IMR-90 (cell line): ENCODE measurements around the gene ZNF567. TPM values are rescaled to one million over a fixed set of nuclear protein-coding genes. Genes with fewer than 3 reads are reported as not detected.

ENCODE experiments used
- ATAC-seq: fragments of 200-7000 bp; cut with Tn5 transposase; 2 replicates; pipeline ENCODE4 v1.9.1; 2020; ENCODE audit warnings: low read depth, mild to moderate bottlenecking, moderate library complexity
- BruUV-seq: library from RNA; stranded (reverse); fragments of 400-500 nt; replicated peaks from 2 replicates; lab custom pipeline; 2021; lab: Mats Ljungman, UMichigan
- CTCF ChIA-PET: fragments of 300-600 bp; formaldehyde crosslinking; extraction: SDS; loops from one replicate; lab custom pipeline; 2021; ENCODE audit warnings: antibody characterized with exemption; lab: Yijun Ruan, JAX
- POLR2A ChIA-PET: fragments of 300-600 bp; sonication (Branson Sonifier 250); formaldehyde crosslinking; loops from one replicate; lab custom pipeline; 2022; ENCODE audit warnings: antibody characterized with exemption; ENCODE audit not compliant: unreplicated experiment; lab: Charles Lee
- DNase-seq: peaks from one replicate; pipeline ENCODE4 v3.0.0; 2013
- H2AFZ ChIP-seq: replicated peaks from 2 replicates; pipeline ENCODE3; 2013; ENCODE audit warnings: low read length, mild to moderate bottlenecking; ENCODE audit not compliant: poor library complexity
- H2AK5ac ChIP-seq: 2 replicates; pipeline ENCODE4 v1.6.1; 2013; ENCODE audit warnings: low read depth, low read length, inconsistent platforms
- H2AK9ac ChIP-seq: replicated peaks from 2 replicates; pipeline ENCODE3; 2013; ENCODE audit warnings: mild to moderate bottlenecking, low read depth, low read length, moderate library complexity; ENCODE audit not compliant: poor library complexity
- H2BK120ac ChIP-seq: 2 replicates; pipeline ENCODE4 v1.6.1; 2013; ENCODE audit warnings: low read depth, low read length, inconsistent platforms
- H2BK15ac ChIP-seq: 3 replicates; pipeline ENCODE4 v1.6.1; 2013; ENCODE audit warnings: low read depth, low read length, inconsistent platforms
- H2BK20ac ChIP-seq: 2 replicates; pipeline ENCODE4 v1.6.1; 2013; ENCODE audit warnings: low read depth, mild to moderate bottlenecking, inconsistent platforms, low read length, moderate library complexity
- H2BK5ac ChIP-seq: 2 replicates; pipeline ENCODE4 v1.6.1; 2013; ENCODE audit warnings: mild to moderate bottlenecking, low read depth, low read length, inconsistent platforms; ENCODE audit not compliant: poor library complexity, severe bottlenecking
- H3K14ac ChIP-seq: replicated peaks from 2 replicates; pipeline ENCODE4 v1.6.1; 2013; ENCODE audit warnings: low read depth, low read length, inconsistent platforms
- H3K18ac ChIP-seq: 2 replicates; pipeline ENCODE4 v1.6.1; 2013; ENCODE audit warnings: low read depth, low read length, control low read depth
- H3K23ac ChIP-seq: 2 replicates; pipeline ENCODE4 v1.6.1; 2013; ENCODE audit warnings: low read depth, low read length, inconsistent platforms
- H3K27ac ChIP-seq: 2 replicates; pipeline ENCODE4 v1.5.1; 2013; ENCODE audit warnings: mild to moderate bottlenecking, control low read depth, low read length; ENCODE audit not compliant: insufficient read depth
- H3K27me3 ChIP-seq: 2 replicates; pipeline ENCODE4 v1.6.1; 2013; ENCODE audit warnings: low read length; ENCODE audit not compliant: control insufficient read depth, insufficient read depth
- H3K36me3 ChIP-seq: 2 replicates; pipeline ENCODE4 v1.6.1; 2013; ENCODE audit warnings: low read length, mixed read lengths; ENCODE audit not compliant: control insufficient read depth, insufficient read depth
- H3K4ac ChIP-seq: 2 replicates; pipeline ENCODE4 v1.6.1; 2013; ENCODE audit warnings: low read depth, low read length, inconsistent platforms
- H3K4me1 ChIP-seq: 2 replicates; pipeline ENCODE4 v1.6.1; 2013; ENCODE audit warnings: low read length, mixed read lengths; ENCODE audit not compliant: control insufficient read depth, insufficient read depth
- H3K4me2 ChIP-seq: 2 replicates; pipeline ENCODE4 v1.6.1; 2013; ENCODE audit warnings: low read depth, mild to moderate bottlenecking, control low read depth, low read length, moderate library complexity
- H3K4me3 ChIP-seq: 2 replicates; pipeline ENCODE4 v1.5.1; 2013; ENCODE audit warnings: low read depth, mild to moderate bottlenecking, control low read depth, low read length, moderate library complexity; ENCODE audit not compliant: insufficient read depth
- H3K56ac ChIP-seq: 2 replicates; pipeline ENCODE4 v1.6.1; 2013; ENCODE audit warnings: low read length, inconsistent platforms; ENCODE audit not compliant: insufficient read depth; ENCODE audit errors: extremely low read depth
- H3K79me1 ChIP-seq, 2 experiments: 2 replicates each; pipeline ENCODE4 v1.6.1; 2013; ENCODE audit warnings: low read length in 2 of 2, inconsistent platforms in 1 of 2, low read depth in 1 of 2
- H3K9ac ChIP-seq: 2 replicates; pipeline ENCODE4 v1.6.1; 2013; ENCODE audit warnings: low read depth, low read length, control low read depth
- H3K9me1 ChIP-seq: 2 replicates; pipeline ENCODE4 v1.6.1; 2013; ENCODE audit warnings: low read length, inconsistent platforms; ENCODE audit not compliant: insufficient read depth
- H3K9me3 ChIP-seq: 2 replicates; pipeline ENCODE4 v1.6.1; 2013; ENCODE audit warnings: low read length; ENCODE audit not compliant: control insufficient read depth, insufficient read depth
- H4K20me1 ChIP-seq: 2 replicates; pipeline ENCODE4 v1.6.1; 2013; ENCODE audit warnings: low read length, inconsistent platforms; ENCODE audit not compliant: insufficient read depth
- H4K5ac ChIP-seq: 2 replicates; pipeline ENCODE4 v1.6.1; 2013; ENCODE audit warnings: mild to moderate bottlenecking, low read depth, low read length, control low read depth
- H4K8ac ChIP-seq, 2 experiments: 2 replicates each; pipeline ENCODE4 v1.6.1; 2013; ENCODE audit warnings: low read depth in 2 of 2, low read length in 2 of 2, control low read depth in 1 of 2, inconsistent platforms in 1 of 2
- H4K91ac ChIP-seq: 2 replicates; pipeline ENCODE4 v1.6.1; 2013; ENCODE audit warnings: low read depth, low read length, inconsistent platforms; ENCODE audit not compliant: insufficient read depth
- ELK1 ChIP-seq: fragments of 150-350 bp; IDR thresholded peaks from 2 replicates; pipeline ENCODE4 v1.6.1; 2016; ENCODE audit warnings: low read depth, mild to moderate bottlenecking, low read length, moderate library complexity, borderline replicate concordance
- NFE2L2 ChIP-seq: fragments of 150-350 bp; IDR thresholded peaks from 2 replicates; pipeline ENCODE4 v1.6.1; 2016; ENCODE audit warnings: low read depth, mild to moderate bottlenecking, low read length
- POLR2A ChIP-seq: IDR thresholded peaks from 2 replicates; pipeline ENCODE4 v1.6.1; 2012; ENCODE audit warnings: mild to moderate bottlenecking, low read depth, low read length
- RFX5 ChIP-seq: IDR thresholded peaks from 2 replicates; pipeline ENCODE4 v1.8.0; 2012; ENCODE audit warnings: low read depth, mild to moderate bottlenecking, low read length, moderate library complexity
- SMC3 ChIP-seq: fragments of 150-350 bp; IDR thresholded peaks from 2 replicates; pipeline ENCODE4 v1.6.1; 2016; ENCODE audit warnings: low read depth, mild to moderate bottlenecking, antibody characterized with exemption, low read length, moderate library complexity
- USF2 ChIP-seq: fragments of 150-350 bp; IDR thresholded peaks from 2 replicates; pipeline ENCODE4 v1.6.1; 2017; ENCODE audit warnings: mild to moderate bottlenecking, antibody characterized with exemption, low read length, low read depth
- WGBS, 2 experiments: methylation state at CpG; one replicate each; pipeline versions ENCODE4 v1.1.5 to v1.1.7; 2013; ENCODE audit warnings: missing lambda C conversion rate in 2 of 2; ENCODE audit not compliant: insufficient read length in 1 of 2; ENCODE audit errors: extremely low coverage in 2 of 2; 5-methylcytosine and 5-hydroxymethylcytosine counted together
- dilution Hi-C: fragments of 300-500 bp; cut with HindIII; formaldehyde crosslinking; loops from one replicate; pipeline ENCODE4 v1.14.3; 2018; ENCODE audit warnings: low sequenced_read_pairs; ENCODE audit not compliant: unreplicated experiment
- in situ Hi-C: fragments of 300-500 bp; cut with MboI; formaldehyde crosslinking; loops from 3 replicates; pipeline ENCODE4 v1.14.3; 2019; ENCODE audit warnings: low sequenced_read_pairs, inconsistent platforms, mixed read lengths
- intact Hi-C: fragments of 100-400 bp; cut with micrococcal nuclease; formaldehyde crosslinking; loops from 2 replicates; pipeline ENCODE4 v1.10.0; 2022
- polyA plus RNA-seq, 3 experiments: library from polyadenylated mRNA; depleted of rRNA; stranded (reverse); fragments of >200 nt; gene quantifications; 2 replicates each; pipeline ENCODE4 v1.2.3, GENCODE V29; 2012; ENCODE audit warnings: low replicate concordance in 1 of 3
- total RNA-seq: library from RNA; depleted of rRNA; stranded (reverse); fragments of >200 nt; gene quantifications from 2 replicates; pipeline ENCODE4 v1.2.3, GENCODE V29; 2012

ZNF567 gene
- total and polyA plus RNA-seq, 2 of the 4 experiments (the other 2 are of a cell fraction) = 3.4 to 6.1 TPM

- CTCF ChIA-PET = no interaction called here
- H4K20me1 ChIP-seq = no peaks in the 10 kb centered on the region
- H3K14ac ChIP-seq = no peak overlapping the region
- H2BK15ac ChIP-seq = no peak overlapping the region
- H3K23ac ChIP-seq = no peak overlapping the region
- no peak for TF ChIP-seq USF2
- no peak for TF ChIP-seq POLR2A
- TF ChIP-seq RFX5 = no peak
- no peak for TF ChIP-seq NFE2L2
- no peak for TF ChIP-seq ELK1
- TF ChIP-seq SMC3 = no peak
- no peaks in the 10 kb centered on the region for H3K4me1 ChIP-seq
- H2AK5ac ChIP-seq = no peak overlapping the region
- H2BK120ac ChIP-seq = no peak overlapping the region
- no peaks in the 10 kb centered on the region for H3K27me3 ChIP-seq
- BruUV-seq = no TSS peak
- H2BK20ac ChIP-seq = no peak overlapping the region
- H3K79me1 ChIP-seq = peaks cover 0 to 7% of the 10 kb centered on the region in 2 experiments; a peak in 2 of 4 replicates
- H4K91ac ChIP-seq = no peak overlapping the region
- H3K4me2 ChIP-seq = no peak overlapping the region
- no peaks in the 10 kb centered on the region for H3K9me1 ChIP-seq
- peaks cover 38% of the 10 kb centered on the region for H3K36me3 ChIP-seq
- POLR2A ChIA-PET = no interaction called here
- DNase-seq (no peak), ATAC-seq (no peak)
- H3K4me3 ChIP-seq = no peak overlapping the region
- no peak overlapping the region for H4K8ac ChIP-seq
- H2BK5ac ChIP-seq = no peak overlapping the region
- H4K5ac ChIP-seq = no peak overlapping the region
- no peak overlapping the region for H2AK9ac ChIP-seq
- H3K27ac ChIP-seq = no peak overlapping the region
- dilution Hi-C loops (no loop called here), intact Hi-C loops (no loop called here), in situ Hi-C loops (no loop called here)
- H3K18ac ChIP-seq = no peak overlapping the region
- H2AFZ ChIP-seq = no peak overlapping the region
- no peak overlapping the region for H3K9ac ChIP-seq
- no peak overlapping the region for H3K4ac ChIP-seq
- H3K9me3 ChIP-seq = peaks cover 82% of the 10 kb centered on the region
- H3K56ac ChIP-seq = no peak overlapping the region
- WGBS, 2 experiments = no CpG with 5 or more reads among the region's 10 CpGs
These were observed 60.3 kb downstream of the ZNF567 start for GRCh38 chr19:36747750-36748149.
